Measurements from ENCODE around the gene TBC1D22B.

DNA sequence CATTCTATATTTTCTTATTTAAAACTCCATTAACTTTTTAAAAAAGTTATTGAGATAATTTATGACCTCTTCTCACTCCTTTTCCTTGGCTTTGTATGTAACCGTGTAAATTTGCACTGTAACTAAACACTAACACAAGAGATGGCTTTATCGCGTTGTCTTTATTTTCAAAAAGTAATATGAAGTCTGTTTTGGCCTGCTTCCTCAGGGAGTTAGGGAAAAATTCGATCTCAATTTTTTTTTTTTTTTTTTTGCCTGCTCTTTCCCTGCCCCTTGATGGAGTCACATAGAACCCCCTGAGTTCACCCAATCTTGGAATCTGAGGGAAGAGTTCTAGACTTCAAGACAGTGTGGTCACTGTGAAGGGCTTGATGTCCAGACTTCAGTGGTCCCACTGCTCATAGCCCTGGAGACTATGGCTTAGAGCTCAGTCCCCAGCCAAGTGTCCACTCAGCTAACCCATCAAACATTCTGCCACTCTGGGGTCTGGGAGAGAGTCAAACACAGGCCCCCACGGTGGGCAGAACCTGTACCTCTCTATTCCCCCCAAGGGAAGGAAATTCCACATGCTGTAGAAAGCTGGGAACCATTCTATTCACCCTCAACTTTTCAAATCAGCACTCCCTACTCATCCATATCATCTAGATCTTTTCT lies 15.7 kb upstream of the TBC1D22B start:
- TF ChIP-seq, protein P1, sequence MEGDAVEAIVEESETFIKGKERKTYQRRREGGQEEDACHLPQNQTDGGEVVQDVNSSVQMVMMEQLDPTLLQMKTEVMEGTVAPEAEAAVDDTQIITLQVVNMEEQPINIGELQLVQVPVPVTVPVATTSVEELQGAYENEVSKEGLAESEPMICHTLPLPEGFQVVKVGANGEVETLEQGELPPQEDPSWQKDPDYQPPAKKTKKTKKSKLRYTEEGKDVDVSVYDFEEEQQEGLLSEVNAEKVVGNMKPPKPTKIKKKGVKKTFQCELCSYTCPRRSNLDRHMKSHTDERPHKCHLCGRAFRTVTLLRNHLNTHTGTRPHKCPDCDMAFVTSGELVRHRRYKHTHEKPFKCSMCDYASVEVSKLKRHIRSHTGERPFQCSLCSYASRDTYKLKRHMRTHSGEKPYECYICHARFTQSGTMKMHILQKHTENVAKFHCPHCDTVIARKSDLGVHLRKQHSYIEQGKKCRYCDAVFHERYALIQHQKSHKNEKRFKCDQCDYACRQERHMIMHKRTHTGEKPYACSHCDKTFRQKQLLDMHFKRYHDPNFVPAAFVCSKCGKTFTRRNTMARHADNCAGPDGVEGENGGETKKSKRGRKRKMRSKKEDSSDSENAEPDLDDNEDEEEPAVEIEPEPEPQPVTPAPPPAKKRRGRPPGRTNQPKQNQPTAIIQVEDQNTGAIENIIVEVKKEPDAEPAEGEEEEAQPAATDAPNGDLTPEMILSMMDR (conservative IDR thresholded peaks at IDR 0.05; ENCODE audit: low read length), result no peak
- TF ChIP-seq EZH2phosphoT487 (IDR thresholded peaks at IDR 0.05; ENCODE audit: borderline replicate concordance, low read depth, low read length), result no peak
